Activated CD8-positive, alpha-beta memory T cell treated with anti-CD3 and anti-CD28 coated beads, Interleukin-2, amount 50 U/mL, for 24 hours (primary cell): ENCODE data around the gene CD248.
"Not testable (repeated sequence)": the region's sequence is repeated elsewhere in the genome, so short reads cannot be mapped to it uniquely, and the experiment has no call there.

Source experiments
- DNase-seq: peaks from one replicate; pipeline ENCODE4 v3.0.0-alpha.2; 2020; ENCODE audit errors: extremely low read depth

The CD248 gene

DNA sequence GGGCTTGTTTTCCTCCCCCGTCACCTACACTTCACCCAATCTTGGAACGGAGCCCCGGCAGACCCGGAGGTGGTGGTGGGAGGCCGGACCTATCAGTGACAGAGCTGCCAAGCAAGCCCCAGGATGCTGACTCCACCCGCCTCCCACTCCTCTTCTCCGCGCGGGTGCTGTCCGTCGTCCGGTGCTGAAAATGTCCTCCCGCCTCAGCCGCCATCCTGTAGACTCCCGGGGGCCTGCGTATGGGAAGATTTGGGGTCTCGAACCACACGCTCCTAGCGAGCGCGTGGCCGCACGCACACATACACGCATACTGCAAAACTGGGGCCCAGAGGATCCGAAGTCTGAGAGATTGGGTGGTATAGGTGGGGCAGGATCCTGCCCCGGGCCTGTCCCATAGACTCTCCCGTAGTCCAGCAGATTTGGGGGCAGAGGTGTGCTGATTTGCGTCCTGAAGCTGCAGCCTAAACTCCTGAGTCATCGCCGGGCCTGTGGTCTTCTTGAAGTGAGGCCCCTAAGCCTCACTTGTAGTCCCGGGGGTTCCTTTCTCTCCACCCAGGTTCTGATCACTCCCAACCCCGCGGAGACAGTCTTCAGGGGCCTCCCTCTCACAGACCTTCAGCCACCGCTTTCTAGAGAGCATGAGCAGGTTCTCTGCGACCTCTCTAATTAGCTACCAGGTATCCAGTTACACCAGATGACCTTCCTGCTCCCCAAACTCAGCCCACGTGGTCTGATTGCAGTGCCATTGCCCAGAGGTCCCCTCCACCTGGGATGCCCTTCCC is 27.1 kb downstream of the CD248 start:
- peak; percentile 55 for DNase-seq

DNA sequence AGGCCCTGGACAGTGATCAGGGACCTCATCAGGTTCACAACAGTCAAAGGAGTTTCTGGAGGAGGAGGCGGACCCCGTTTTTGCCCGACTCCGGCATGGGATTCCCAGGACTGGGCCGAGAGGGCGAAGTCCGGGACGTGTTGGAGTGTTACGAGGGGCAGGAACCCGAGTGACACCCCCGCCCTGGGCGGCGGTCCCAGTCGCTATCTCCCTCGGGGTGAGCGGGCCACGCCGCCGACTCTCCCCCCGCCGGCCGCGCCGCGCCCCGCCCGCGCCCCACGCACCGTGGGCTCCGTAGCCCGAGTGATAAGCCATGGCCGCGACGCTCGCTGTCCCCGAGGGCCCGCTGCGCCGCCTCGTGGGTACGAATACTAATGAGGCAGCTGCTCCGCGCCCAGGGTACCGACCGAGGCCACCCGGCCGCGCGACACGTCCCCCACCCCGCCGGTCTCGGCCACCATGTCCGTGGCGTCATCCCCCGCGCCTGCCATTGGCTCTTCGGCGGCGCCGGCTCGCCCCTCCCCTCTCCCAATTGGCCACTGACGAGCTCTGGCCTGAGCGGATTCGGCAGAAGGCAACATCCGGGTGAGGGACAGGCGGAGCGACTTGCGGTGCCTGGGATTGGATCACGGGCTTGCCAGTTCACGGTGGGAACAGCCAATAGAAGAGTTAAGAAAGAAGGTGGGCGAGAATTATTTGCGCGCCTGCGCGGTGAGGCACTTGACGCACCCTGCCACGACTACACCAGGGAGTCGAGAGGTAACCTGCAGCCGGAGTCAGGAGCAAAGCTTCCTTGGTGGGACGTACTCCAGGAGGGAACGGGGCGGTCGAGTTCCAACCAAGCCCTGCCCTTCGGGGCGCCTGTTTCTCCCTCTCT is 27.9 kb downstream of the CD248 start, which contains the start of gene YIF1A:
YIF1A (minus strand) TSS at position 473 of the 877 bp plus-strand sequence; CDS start at position 315, 158 bp downstream.
- peak; percentile 97 for DNase-seq

DNA sequence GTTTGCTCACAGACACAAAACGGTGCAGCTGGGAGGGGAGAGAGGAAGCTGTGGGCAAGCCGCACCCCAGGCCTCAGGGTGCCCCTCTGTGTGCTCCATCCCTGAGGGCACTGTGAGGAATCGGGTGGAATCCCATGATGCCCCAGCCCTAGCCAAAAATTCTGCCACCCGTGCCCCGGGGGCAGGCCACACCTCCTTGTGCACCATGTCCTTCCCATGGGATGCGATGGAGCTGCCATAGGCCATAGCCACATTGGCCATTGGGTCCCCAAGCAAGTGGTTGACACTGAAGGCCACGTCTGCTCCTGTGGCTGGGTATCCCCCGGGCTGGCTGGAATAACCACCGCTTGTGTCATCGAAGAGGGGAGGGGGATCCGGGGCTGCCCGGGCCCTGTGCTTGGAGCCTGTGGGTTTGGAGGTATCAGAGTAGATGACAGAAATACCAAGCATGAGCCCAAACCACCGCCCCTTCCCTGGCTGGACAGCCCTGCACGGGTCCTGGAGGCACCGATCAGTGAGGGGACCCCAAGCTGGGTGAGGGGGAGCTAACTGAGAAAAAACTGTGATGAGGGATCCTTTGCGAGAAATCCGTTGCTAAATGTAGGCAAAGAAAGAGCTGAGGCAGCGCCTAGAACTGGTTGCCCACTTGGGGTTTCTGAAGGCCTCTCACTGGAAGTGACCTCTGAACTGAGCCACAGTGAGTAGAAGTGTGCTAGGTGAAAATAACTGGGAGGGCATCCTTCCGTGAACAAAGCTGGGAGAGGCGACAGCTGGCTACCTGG is 28.8 kb downstream of the CD248 start:
- no peak for DNase-seq

DNA sequence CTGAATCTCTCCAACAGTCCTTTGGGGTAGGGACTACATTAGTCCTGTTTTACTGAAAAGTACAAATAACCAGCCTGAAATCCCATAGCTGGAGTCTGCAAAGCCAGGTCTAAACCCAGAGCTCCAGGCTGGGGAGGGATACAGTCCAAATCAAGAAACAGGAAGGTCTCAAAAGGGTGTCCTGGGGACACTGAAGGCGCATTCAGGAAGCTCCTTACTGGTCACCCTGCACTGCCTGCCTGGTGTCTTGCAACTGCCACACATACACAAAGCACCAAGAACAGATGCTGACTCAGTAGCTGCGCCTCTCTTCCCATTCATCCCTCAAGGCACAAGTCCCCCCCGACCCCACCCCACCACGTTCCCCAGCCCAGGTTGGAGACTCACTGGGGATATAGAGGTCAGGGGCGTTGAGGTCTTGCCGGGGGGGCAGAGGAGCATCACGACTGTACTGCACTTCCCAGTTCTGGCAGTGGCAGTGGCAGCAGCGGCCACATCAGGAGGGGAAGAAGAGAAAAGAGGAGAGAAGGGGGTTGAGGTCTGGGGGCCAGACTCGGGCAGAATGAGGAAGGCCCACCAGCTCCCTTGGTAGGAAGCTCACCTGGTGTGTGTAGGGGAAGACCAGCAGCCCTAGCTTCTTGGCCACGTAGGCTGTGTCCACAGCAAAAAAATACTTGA is 29.5 kb downstream of the CD248 start:
- no peak for DNase-seq

DNA sequence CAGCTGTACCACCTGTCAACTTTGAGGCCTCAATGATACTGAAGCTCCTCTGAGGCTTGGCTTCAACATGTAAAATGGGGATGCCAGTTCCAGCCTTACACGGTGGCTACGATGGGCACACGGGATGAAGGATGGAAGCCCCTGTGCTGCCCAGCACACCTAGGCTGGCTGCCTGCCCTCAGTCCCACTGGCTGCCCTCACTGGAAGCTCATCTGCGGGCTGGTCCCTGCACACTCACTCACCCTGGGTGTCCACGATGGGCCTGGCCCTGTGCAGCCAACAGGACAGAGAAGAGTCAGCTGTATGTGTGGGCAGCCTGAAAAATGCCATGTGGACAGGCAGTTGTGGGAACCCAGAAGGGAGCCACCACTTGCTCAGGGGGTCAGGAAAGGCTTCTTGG is 30.1 kb downstream of the CD248 start:
- no peak for DNase-seq

DNA sequence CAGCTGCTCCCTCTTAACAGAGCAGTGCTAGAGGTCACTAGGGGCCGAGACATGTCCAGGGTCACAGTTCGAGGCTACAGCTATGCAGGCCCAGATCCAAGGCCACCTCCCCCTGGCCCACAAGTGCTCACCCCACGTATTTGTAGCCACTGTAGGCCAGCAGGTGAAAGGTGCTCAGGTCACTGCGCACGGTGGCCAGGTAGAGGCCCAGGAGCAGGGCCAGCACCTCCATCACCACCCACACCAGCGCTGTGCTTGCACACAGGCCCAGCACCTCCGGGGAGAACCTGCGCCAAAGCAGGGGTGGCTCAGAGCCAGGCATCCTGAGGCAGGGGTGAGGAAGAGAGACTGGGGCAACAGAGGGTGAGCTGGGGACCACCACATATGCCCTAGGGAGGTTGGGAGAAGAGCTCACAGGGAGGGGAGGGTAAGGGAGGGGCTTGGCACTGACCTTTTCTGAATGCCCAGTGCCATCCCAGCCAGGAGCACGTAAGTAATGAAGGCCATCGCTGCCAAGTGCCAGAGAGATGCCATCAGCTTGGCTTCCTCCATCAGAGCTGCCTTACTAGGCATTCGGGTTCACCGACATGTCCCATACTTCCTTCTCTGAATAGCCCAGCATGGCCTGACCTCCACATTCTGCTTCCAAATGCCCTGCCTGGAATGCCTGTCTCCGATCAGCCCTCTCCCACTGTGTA is 31.4 kb downstream of the CD248 start:
- DNase-seq: no peak

DNA sequence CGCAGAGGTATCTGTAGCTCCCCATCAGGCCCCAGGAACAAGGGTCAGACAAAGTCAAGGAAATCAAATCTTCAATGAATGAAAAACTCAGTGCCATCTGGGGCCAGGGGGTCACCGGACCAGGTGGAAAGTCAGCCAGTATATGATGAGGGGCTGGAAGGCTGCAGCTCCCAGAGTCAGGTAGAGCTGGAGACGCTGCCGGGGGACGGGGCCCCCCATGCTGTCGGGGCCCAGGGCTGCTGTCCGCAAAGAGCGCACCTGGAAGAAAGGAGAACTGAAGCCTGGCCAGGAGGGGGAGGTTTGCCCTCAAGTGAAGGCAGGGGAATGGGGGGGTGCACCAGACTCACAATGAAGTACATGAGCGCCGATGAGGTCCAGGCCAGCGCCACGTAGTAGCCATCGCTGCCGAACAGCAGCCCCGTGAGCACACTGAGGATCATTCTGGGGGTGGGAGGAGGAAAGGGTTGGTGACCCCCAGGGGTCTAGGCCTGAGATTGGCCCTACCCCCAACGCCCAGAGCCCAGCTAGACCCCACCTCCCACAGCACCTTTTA is 32.2 kb downstream of the CD248 start:
- DNase-seq: no peak

DNA sequence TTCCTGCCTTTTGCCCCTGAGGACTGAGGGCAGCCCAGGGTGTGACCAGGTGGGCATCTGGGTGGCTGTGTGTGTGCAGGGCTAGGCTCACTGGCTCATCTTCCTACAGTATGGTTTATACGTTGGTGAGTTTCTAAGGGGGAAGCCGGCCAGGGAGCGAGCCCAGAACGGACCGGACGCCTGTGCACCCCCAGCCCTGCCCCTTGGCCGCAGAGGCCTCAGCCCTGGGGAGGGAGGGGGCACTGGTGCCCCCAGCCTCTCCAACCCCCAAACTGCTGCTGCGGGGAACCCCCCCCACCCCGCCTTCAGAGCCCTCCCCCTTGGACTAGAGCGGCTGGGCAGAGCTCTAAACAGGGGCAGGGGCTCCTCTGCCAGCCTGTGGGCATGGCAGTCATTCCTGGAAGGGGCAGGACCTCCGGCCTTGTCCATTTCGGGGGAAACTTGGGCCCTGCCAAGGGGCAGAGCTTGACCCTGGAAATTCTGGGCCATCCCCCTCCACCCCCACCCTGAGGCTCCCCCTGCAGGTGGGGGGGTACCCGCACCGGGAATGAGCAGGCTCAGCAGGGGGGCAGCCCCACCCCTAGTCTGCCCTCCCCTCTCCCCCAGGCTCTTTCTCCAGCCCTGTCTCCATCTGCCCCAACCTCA is 33.3 kb downstream of the CD248 start:
- DNase-seq: no peak

DNA sequence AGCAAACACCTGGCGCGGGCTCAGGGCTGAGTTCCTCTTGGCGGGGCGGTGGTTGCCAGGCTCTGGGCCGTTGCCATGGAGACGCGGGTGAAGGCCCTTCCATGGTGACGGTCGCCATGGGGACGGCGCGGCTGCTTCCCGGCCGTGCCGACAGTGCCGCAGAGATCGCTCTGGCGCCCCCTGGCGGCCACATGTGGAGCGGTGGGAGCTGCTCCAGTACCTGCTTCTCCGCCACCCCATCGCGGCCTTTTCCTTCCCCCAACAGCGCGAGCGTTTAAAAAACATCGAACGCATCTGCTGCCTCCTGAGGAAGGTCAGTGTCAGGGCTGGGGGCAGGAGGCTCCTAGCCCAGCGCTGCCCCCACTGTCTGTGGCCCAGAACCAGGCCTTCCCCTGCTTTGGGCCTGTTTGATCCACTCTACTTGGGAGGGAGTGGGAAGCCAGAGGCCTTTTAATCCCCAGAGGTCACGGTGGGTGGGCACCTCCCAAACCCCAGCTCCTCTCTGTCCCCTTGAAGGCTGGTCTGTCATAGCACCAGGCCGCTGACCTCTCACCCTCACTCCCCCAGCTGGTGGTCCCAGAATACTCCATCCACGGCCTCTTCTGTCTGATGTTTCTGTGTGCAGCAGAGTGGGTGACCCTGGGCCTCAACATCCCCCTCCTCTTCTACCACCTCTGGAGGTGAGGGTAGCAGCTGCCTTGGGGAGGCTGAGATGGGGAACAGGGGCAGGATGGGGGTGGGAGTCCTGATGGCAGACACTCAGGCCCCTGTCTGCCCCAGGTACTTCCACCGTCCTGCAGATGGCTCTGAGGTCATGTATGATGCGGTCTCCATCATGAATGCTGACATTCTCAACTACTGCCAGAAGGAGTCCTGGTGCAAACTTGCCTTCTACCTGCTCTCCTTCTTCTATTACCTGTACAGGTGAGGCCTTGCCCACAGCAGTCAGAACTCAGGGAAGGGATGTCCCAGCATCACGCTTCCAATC is 34.1 kb downstream of the CD248 start:
- DNase-seq: peak; percentile 96

DNA sequence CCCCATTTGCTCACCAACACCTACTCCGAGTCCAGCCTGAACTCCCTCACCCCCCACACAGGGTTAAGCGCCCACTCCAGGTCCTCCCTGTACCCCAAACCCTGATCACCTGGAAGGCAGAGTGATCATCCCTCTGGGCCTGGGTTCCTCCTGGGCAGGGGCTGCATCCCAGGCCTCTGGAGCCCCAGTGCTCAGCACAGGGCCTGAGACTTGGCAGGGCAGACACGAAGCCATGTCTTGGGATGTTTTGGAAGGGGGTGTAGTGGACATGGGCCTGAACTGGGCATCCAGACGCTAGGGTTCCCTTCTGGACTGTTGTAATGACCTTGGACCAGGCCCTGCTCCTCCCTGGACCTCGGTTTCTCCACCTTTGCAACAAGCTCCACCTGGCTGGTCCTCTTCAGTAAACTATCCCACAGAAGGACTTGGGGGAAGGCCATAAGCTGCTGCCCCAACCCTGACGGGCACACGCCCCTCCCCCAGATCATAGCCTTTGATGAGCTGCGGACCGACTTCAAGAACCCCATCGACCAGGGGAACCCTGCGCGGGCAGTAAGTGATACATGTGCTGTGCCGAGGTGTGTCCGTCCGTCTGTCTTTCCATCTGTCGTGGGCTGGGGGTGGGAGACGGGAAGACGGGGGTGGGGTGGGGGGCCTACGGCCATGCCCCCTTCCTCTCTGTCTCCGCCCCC is 34.9 kb downstream of the CD248 start:
- DNase-seq: no peak

DNA sequence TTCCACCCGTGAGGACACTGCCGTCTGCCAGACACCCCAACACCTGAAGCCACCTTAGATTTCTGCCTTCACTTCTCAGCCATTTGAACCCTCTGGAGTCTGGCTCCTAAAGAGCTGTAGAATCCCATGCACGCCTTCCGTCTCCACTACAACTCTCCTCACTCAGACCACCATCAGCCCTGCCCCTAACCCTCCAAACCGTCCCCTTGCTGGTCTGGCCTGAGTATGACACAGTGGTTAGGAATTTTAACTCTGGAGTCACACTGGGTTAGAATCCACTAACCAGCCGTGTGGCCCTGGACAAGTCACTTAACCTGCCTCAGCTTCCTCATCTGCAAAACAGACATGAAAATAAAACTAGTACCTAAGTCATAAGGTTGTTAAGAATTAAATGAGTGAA is 35.8 kb downstream of the CD248 start:
- no peak for DNase-seq

DNA sequence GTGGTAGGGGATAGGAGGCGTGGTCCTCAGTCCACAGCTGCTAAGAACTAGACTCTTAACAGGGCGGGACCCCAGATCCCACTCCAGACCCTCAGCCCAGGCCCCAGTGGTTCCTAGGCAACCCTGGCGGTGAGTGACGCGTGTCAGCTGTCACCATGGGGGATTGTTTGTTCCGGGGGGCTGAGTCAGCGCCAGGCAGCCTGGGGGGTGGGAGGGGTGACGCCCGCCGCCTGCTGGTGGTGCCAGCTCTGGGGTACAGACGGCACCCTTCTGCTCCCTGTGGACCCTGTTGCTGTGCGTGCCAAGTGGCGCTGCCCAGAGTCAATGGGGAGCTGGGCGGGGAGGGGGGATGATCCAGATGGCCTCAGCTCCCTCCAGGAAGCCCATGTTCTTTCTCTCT is 36.4 kb downstream of the CD248 start:
- DNase-seq: no peak

DNA sequence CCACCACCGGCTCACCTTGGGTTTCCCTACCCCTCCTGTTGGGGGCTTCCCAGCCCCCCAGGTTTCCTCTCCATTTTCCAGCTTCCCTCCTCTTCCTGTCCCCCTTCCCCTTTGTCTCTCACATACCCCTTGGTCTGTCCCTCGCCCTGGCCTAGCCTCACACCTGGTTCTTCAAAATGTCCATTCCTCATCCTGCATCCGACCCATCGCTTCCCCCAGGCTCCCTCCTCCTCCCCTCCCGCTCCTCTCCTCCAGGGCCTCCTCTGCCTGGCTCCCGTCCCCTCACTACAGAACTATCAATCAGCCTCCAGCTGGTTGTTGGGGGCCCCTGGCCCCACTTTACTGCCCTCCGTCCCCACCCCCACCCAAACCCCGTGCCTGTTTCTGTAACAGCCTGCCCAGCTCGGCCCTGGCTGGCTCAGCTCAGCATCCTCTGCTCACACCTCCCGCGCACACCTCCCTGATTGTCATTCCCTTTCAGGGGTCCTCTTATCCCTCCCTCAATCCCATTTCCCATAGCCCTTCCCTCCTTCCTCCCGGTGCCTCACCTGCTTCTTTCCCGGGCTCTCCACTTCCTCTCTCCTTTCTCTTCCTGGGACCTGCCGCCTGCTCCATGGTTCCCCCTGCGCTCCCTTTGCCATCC is 37.6 kb downstream of the CD248 start:
- DNase-seq: no peak

DNA sequence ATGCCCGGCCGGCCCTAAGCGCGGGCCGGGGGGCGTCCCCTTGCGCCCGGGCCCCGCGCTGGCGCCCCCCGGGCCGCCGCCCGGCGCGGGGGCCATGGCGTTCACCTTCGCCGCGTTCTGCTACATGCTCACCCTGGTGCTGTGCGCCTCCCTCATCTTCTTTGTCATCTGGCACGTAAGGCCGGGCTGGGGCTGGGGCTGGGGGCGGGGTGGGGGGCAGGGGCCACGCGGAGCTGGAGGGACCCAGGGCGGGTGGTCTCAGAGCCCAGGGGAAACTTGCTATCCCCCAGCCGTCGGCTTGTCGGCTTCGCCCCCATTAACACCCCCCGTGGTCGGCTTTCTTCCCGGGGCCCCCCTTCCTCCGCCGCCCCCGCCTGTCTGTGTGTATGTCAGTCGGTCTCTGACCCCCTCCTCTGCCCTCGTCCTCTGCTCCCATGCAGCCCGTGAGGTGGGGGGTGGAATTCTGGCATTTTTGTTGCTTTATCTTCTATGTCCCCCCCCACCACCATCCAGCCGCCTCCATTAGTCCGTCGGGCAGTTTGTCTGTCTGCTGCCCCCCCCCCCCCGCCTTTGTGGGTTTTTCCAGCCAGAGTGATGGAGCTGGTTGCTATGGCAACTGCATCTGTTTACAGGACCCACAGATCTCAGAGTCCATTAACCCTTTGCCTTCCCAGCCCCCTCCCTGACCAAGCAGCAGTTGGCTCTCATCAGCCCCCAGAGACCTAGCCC is 38.3 kb downstream of the CD248 start:
- DNase-seq: no peak

DNA sequence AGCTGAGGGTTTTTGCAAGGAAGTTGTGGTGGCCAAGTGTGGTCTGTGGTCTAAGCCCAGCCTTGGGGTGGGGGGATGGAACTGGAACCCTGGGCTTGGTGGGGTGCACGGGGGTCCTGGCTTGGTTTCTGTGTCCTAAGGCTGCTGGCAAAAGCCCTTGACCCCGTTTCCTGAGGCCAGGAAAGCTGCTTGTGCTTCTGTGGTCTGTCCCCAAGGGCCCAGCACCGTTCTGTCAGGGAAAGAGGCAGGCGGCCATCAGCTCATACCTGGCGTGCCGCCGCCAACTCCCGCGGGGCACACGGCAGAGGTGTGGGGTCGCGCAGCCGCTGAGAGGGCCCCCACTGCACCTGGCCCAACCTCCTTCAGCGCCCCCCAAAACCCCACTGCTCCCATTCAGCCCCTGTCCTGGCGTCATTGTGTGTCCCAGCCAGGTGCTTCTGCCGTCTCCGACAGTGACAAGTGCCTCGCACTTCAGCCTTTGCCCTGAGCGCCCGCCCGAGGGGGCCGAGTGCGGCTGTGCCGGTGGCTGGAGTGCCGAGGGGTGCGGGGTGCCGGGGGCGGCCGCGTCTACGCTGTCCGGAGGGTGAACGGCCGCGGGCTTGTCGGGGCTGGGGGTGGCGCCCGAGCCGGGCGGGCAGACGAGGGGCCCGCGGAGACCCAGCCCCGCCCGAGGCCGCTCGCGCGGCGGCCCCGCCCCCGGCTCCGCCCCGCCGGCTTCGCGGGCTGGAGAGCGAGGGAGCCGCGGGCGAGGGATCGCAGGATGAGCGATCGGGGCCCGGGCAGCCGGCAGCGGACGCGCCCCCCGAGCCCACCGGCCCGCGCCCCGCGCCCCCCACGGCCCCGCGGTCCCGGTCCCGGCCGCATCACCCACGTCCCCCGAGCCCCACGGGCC is 39.1 kb downstream of the CD248 start, which contains the start of gene CNIH2:
CNIH2 (plus strand) TSS at position 705 of the 892 bp plus-strand sequence. CDS start 282 bp downstream, outside the sequence.
- no peak for DNase-seq

DNA sequence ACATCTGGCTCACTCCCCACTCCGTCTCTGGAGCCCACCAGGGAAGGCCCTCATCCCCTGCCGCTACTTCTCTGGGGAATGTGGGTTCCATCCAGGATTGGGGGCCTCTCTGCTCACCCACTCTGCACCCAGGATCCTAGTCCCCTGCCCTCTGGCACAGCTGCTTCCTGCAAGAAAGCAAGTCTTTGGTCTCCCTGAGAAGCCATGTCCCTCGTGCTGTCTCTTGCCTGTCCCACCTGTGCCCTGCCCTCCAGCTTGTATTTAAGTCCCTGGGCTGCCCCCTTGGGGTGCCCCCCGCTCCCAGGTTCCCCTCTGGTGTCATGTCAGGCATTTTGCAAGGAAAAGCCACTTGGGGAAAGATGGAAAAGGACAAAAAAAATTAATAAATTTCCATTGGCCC is 39.8 kb downstream of the CD248 start:
- DNase-seq: not testable (repeated sequence)
